Measurements from ENCODE around the gene ISG20.

DNA sequence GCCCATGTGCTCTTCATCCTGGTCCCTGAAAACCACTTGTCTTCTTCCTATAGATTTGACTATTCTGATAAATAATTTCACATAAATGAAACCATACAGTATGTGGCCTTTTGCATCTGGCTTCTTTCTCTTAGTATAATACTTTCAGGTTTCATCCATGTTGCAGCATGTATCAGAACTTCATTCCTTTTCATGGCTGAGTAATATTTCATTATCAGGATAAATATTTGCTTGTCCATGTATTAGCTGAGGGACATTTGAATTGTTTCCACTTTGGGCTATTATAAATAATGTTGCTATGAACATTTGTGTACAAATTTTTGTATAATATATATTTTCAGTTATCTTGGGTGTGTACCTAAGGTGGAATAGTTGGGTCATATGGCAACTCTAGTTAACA lies 47.4 kb upstream of the ISG20 start:
- TF ChIP-seq, protein P1, sequence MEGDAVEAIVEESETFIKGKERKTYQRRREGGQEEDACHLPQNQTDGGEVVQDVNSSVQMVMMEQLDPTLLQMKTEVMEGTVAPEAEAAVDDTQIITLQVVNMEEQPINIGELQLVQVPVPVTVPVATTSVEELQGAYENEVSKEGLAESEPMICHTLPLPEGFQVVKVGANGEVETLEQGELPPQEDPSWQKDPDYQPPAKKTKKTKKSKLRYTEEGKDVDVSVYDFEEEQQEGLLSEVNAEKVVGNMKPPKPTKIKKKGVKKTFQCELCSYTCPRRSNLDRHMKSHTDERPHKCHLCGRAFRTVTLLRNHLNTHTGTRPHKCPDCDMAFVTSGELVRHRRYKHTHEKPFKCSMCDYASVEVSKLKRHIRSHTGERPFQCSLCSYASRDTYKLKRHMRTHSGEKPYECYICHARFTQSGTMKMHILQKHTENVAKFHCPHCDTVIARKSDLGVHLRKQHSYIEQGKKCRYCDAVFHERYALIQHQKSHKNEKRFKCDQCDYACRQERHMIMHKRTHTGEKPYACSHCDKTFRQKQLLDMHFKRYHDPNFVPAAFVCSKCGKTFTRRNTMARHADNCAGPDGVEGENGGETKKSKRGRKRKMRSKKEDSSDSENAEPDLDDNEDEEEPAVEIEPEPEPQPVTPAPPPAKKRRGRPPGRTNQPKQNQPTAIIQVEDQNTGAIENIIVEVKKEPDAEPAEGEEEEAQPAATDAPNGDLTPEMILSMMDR (conservative IDR thresholded peaks at IDR 0.05; ENCODE audit: low read depth, low read length) = no peak
- no peak for TF ChIP-seq EZH2 (IDR thresholded peaks at IDR 0.05; ENCODE audit: borderline replicate concordance, low read depth, low read length, poor library complexity, severe bottlenecking)
